ENCODE data around the gene STIMATE. TPM values are rescaled to one million over a fixed set of nuclear protein-coding genes. Genes with fewer than 3 reads are reported as not detected.
A peak's percentile ranks its signal among the peaks of the same experiment; 100 is the strongest.

STIMATE gene
- total and polyA plus RNA-seq, 2 of the 4 experiments (the other 2 are of a cell fraction), result 10.6 to 17.8 TPM

GRCh38 chr3:52860424-52860768 is 37.0 kb downstream of the STIMATE start:
- CTCF ChIA-PET, result no interaction called here
- Histone ChIP-seq H3K4me2 (ENCODE audit: low read depth, low read length) (no peak overlapping the region), H2AK5ac (ENCODE audit: low read depth, low read length) (no peak overlapping the region), H3K27ac (ENCODE audit: insufficient read depth, low read length) (no peak overlapping the region), H3K4me1 (ENCODE audit: control insufficient read depth, insufficient read depth, low read length) (no peaks in the 10 kb centered on the region), H3K18ac (ENCODE audit: low read depth, low read length) (no peak overlapping the region), H2AFZ (replicated peaks; ENCODE audit: low read length, poor library complexity) (no peak overlapping the region), H3K23ac (ENCODE audit: low read depth, low read length) (no peak overlapping the region), H3K27me3 (ENCODE audit: control insufficient read depth, insufficient read depth, low read length) (no peaks in the 10 kb centered on the region), H3K9me3 (ENCODE audit: control insufficient read depth, insufficient read depth, low read length) (no peaks in the 10 kb centered on the region), H3K9ac (ENCODE audit: low read depth, low read length) (no peak overlapping the region), H3K4ac (ENCODE audit: low read depth, low read length) (no peak overlapping the region), H4K8ac (ENCODE audit: low read depth in 2 of 2, low read length in 2 of 2) (no peak overlapping the region), H3K79me1 (ENCODE audit: low read depth in 1 of 2, low read length in 2 of 2) (peaks cover 0 to 3% of the 10 kb centered on the region in 2 experiments; a peak in 1 of 4 replicates), H4K5ac (ENCODE audit: low read depth, low read length) (no peak overlapping the region), H3K36me3 (ENCODE audit: control insufficient read depth, insufficient read depth, low read length) (no peaks in the 10 kb centered on the region; the same call in 1 of the 2 replicates), H3K14ac (replicated peaks; ENCODE audit: low read depth, low read length) (no peak overlapping the region), H3K9me1 (ENCODE audit: insufficient read depth, low read length) (peaks cover 12% of the 10 kb centered on the region; the same call in 1 of the 2 replicates), H3K56ac (ENCODE audit: extremely low read depth, insufficient read depth, low read length) (no peak overlapping the region), H2BK5ac (ENCODE audit: low read depth, low read length, poor library complexity, severe bottlenecking) (no peak overlapping the region), H2BK15ac (ENCODE audit: low read depth, low read length) (no peak overlapping the region), H2AK9ac (replicated peaks; ENCODE audit: low read depth, low read length, poor library complexity) (peak overlapping the region; percentile 25), H3K4me3 (ENCODE audit: insufficient read depth, low read depth, low read length) (no peak overlapping the region), H4K91ac (ENCODE audit: insufficient read depth, low read depth, low read length) (no peak overlapping the region), H4K20me1 (ENCODE audit: insufficient read depth, low read length) (no peaks in the 10 kb centered on the region; the same call in 1 of the 2 replicates), H2BK20ac (ENCODE audit: low read depth, low read length) (no peak overlapping the region), H2BK120ac (ENCODE audit: low read depth, low read length) (no peak overlapping the region)
- intact Hi-C loops (cut with micrococcal nuclease) (no loop called here), in situ Hi-C loops (cut with MboI; ENCODE audit: low sequenced_read_pairs) (no loop called here), dilution Hi-C loops (cut with HindIII; ENCODE audit: low sequenced_read_pairs, unreplicated experiment) (no loop called here)
- no TSS peak for BruUV-seq (replicated peaks)
- 94% methylated on average over 5 of the region's 8 CpGs; no CpG with 5 or more reads in 1 of the 2 experiments for WGBS, 2 experiments (ENCODE audit: extremely low coverage in 2 of 2, insufficient read length in 1 of 2)
- POLR2A ChIA-PET (ENCODE audit: unreplicated experiment), result no interaction called here
- no peak for DNase-seq
- TF ChIP-seq CEBPB (IDR thresholded peaks at IDR 0.05; ENCODE audit: low read depth, low read length) (no peak), POLR2A (IDR thresholded peaks at IDR 0.05; ENCODE audit: low read depth, low read length) (no peak), ELK1 (IDR thresholded peaks at IDR 0.05; ENCODE audit: borderline replicate concordance, low read depth, low read length) (no peak), RAD21 (IDR thresholded peaks at IDR 0.05; ENCODE audit: low read length) (no peak), USF2 (IDR thresholded peaks at IDR 0.05; ENCODE audit: low read depth, low read length) (no peak)
- no peak for ATAC-seq (ENCODE audit: low read depth)

Measured in IMR-90 (cell line).